Tibial nerve (tissue), 4 donors: ENCODE results near the gene CORIN.

Experiments
- EP300 ChIP-seq, 2 donors: sonication (generic); formaldehyde crosslinking; IDR thresholded peaks; one replicate each; pipeline ENCODE4 v1.6.1; 2017; ENCODE audit warnings: antibody characterized with exemption in 2 of 2, mild to moderate bottlenecking in 1 of 2
- POLR2A ChIP-seq, 2 donors: fragments of 450-650 bp; IDR thresholded peaks; one replicate each; pipeline ENCODE4 v1.6.1; 2017; ENCODE audit warnings: antibody characterized with exemption in 2 of 2, mild to moderate bottlenecking in 2 of 2, moderate library complexity in 2 of 2
- TF ChIP-seq, protein P1 (sequence below), 5 experiments: fragments of 200-600 bp in 3 of 5; fragments of 450-650 bp in 2 of 5; sonication (generic) in 3 of 5; IDR thresholded peaks; one replicate each; pipeline ENCODE4 v1.5.1; 2016 to 2019; ENCODE audit warnings: antibody characterized with exemption in 5 of 5, mild to moderate bottlenecking in 3 of 5, moderate library complexity in 2 of 5

DNA sequence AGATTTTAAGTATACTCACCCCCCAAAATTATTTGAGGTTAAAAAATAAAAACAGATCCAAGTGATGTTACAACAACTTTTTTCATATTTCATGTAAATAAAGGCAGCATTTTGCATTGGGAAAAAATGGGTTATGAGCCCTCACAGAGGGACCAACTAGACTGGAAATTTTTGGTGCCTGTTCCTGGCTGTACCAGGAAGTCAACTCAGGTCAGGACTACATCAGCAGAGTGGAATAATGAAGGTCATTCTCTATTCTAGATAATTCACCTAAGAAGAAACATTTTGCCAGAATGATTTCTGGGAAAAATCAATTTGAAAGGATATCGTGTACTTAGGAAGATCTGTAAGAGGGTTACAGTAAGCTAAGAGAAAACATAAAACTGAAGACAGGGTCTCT, 66.8 kb downstream of the CORIN start:
- TF ChIP-seq POLR2A (IDR thresholded peaks at IDR 0.05) (no peak), EP300 (IDR thresholded peaks at IDR 0.05) (no peak)
- TF ChIP-seq, protein P1, sequence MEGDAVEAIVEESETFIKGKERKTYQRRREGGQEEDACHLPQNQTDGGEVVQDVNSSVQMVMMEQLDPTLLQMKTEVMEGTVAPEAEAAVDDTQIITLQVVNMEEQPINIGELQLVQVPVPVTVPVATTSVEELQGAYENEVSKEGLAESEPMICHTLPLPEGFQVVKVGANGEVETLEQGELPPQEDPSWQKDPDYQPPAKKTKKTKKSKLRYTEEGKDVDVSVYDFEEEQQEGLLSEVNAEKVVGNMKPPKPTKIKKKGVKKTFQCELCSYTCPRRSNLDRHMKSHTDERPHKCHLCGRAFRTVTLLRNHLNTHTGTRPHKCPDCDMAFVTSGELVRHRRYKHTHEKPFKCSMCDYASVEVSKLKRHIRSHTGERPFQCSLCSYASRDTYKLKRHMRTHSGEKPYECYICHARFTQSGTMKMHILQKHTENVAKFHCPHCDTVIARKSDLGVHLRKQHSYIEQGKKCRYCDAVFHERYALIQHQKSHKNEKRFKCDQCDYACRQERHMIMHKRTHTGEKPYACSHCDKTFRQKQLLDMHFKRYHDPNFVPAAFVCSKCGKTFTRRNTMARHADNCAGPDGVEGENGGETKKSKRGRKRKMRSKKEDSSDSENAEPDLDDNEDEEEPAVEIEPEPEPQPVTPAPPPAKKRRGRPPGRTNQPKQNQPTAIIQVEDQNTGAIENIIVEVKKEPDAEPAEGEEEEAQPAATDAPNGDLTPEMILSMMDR (IDR thresholded peaks at IDR 0.05): no peak
